ENCODE results near the gene COQ3.

Gene COQ3

GRCh38 chr6:99334526-99335127 lies 59.4 kb downstream of the COQ3 start:
- TF ChIP-seq TAF1 (IDR thresholded peaks at IDR 0.05; ENCODE audit: borderline replicate concordance, insufficient read depth, low read length) (no peak), REST (IDR thresholded peaks at IDR 0.05; ENCODE audit: insufficient read depth in 1 of 2, low read depth in 2 of 2, low read length in 2 of 2) (no peak), FOXP2 (optimal IDR thresholded peaks at IDR 0.05; ENCODE audit: borderline replicate concordance, extremely low read depth, extremely low read length, insufficient read depth) (no peak), SIN3A (IDR thresholded peaks at IDR 0.05; ENCODE audit: borderline replicate concordance, insufficient read depth, low read length) (no peak), POLR2AphosphoS5 (IDR thresholded peaks at IDR 0.05; ENCODE audit: low read depth, low read length) (no peak)

- TF ChIP-seq REST (IDR thresholded peaks at IDR 0.05; ENCODE audit: insufficient read depth in 1 of 2, low read depth in 2 of 2, low read length in 2 of 2), result no peak
- no peak for TF ChIP-seq TAF1 (IDR thresholded peaks at IDR 0.05; ENCODE audit: borderline replicate concordance, insufficient read depth, low read length)
- no peak for TF ChIP-seq FOXP2 (optimal IDR thresholded peaks at IDR 0.05; ENCODE audit: borderline replicate concordance, extremely low read depth, extremely low read length, insufficient read depth)
- TF ChIP-seq SIN3A (IDR thresholded peaks at IDR 0.05; ENCODE audit: borderline replicate concordance, insufficient read depth, low read length), result no peak
- TF ChIP-seq POLR2AphosphoS5 (IDR thresholded peaks at IDR 0.05; ENCODE audit: low read depth, low read length), result no peak
Observed at GRCh38 chr6:99333068-99333467, 60.9 kb downstream of the COQ3 start.

GRCh38 chr6:99331531-99331930 lies 62.5 kb downstream of the COQ3 start:
- TF ChIP-seq POLR2AphosphoS5 (IDR thresholded peaks at IDR 0.05; ENCODE audit: low read depth, low read length) (no peak), TAF1 (IDR thresholded peaks at IDR 0.05; ENCODE audit: borderline replicate concordance, insufficient read depth, low read length) (no peak), REST (IDR thresholded peaks at IDR 0.05; ENCODE audit: insufficient read depth in 1 of 2, low read depth in 2 of 2, low read length in 2 of 2) (no peak), SIN3A (IDR thresholded peaks at IDR 0.05; ENCODE audit: borderline replicate concordance, insufficient read depth, low read length) (no peak), FOXP2 (optimal IDR thresholded peaks at IDR 0.05; ENCODE audit: borderline replicate concordance, extremely low read depth, extremely low read length, insufficient read depth) (no peak)

GRCh38 chr6:99330159-99330558 lies 63.8 kb downstream of the COQ3 start:
- no peak for TF ChIP-seq SIN3A (IDR thresholded peaks at IDR 0.05; ENCODE audit: borderline replicate concordance, insufficient read depth, low read length)
- no peak for TF ChIP-seq TAF1 (IDR thresholded peaks at IDR 0.05; ENCODE audit: borderline replicate concordance, insufficient read depth, low read length)

- TF ChIP-seq FOXP2 (optimal IDR thresholded peaks at IDR 0.05; ENCODE audit: borderline replicate concordance, extremely low read depth, extremely low read length, insufficient read depth), result no peak
- TF ChIP-seq TAF1 (IDR thresholded peaks at IDR 0.05; ENCODE audit: borderline replicate concordance, insufficient read depth, low read length), result no peak
- no peak for TF ChIP-seq REST (IDR thresholded peaks at IDR 0.05; ENCODE audit: insufficient read depth in 1 of 2, low read depth in 2 of 2, low read length in 2 of 2)
- TF ChIP-seq POLR2AphosphoS5 (IDR thresholded peaks at IDR 0.05; ENCODE audit: low read depth, low read length), result no peak
- no peak for TF ChIP-seq SIN3A (IDR thresholded peaks at IDR 0.05; ENCODE audit: borderline replicate concordance, insufficient read depth, low read length)
Observed at GRCh38 chr6:99324996-99325395, 69.0 kb downstream of the COQ3 start.

All from PFSK-1 (cell line).